ENCODE measurements around the gene DEPDC4.
A peak's percentile ranks its signal among the peaks of the same experiment; 100 is the strongest.
"Not testable (repeated sequence)": the region's sequence is repeated elsewhere in the genome, so short reads cannot be mapped to it uniquely, and the experiment has no call there.

Gene DEPDC4

GRCh38 chr12:100273782-100274181 is 6.9 kb upstream of the DEPDC4 start:
- no peak overlapping the region for H3K27ac Mint-ChIP-seq
- H3K36me3 Mint-ChIP-seq (ENCODE audit: low read depth), result peaks cover 12% of the 10 kb centered on the region
- H3K4me1 Mint-ChIP-seq (ENCODE audit: low read depth), result peaks cover 51% of the 10 kb centered on the region
- no peaks in the 10 kb centered on the region for H3K27me3 Mint-ChIP-seq
- H3K9me3 Mint-ChIP-seq, result no peaks in the 10 kb centered on the region
- no peak overlapping the region for H3K4me3 Mint-ChIP-seq

- H3K9me3 Mint-ChIP-seq, result no peaks in the 10 kb centered on the region
- H3K36me3 Mint-ChIP-seq (ENCODE audit: low read depth), result peaks cover 3% of the 10 kb centered on the region
- H3K27me3 Mint-ChIP-seq, result no peaks in the 10 kb centered on the region
- peak overlapping the region; percentile 96 for H3K4me3 Mint-ChIP-seq
- H3K4me1 Mint-ChIP-seq (ENCODE audit: low read depth), result peaks cover 48% of the 10 kb centered on the region
- no peak overlapping the region for H3K27ac Mint-ChIP-seq
These were observed 2.1 kb upstream of the DEPDC4 start for GRCh38 chr12:100268835-100269564.

- Mint-ChIP-seq H3K4me3 (peak overlapping the region; percentile 96), H3K27me3 (no peaks in the 10 kb centered on the region), H3K4me1 (ENCODE audit: low read depth) (peaks cover 37% of the 10 kb centered on the region), H3K27ac (peak overlapping the region; percentile 40), H3K9me3 (no peaks in the 10 kb centered on the region), H3K36me3 (ENCODE audit: low read depth) (peaks cover 3% of the 10 kb centered on the region)
These were observed 863 bp upstream of the DEPDC4 start for GRCh38 chr12:100267603-100268281.

- Mint-ChIP-seq H3K4me1 (ENCODE audit: low read depth) (peaks cover 32% of the 10 kb centered on the region), H3K27ac (peak overlapping the region; percentile 97), H3K36me3 (ENCODE audit: low read depth) (peaks cover 3% of the 10 kb centered on the region), H3K9me3 (no peaks in the 10 kb centered on the region), H3K27me3 (no peaks in the 10 kb centered on the region), H3K4me3 (peak overlapping the region; percentile 96)
These were observed 369 bp downstream of the DEPDC4 start for GRCh38 chr12:100266585-100266834.

GRCh38 chr12:100265732-100266584 is 921 bp downstream of the DEPDC4 start:
- Mint-ChIP-seq H3K36me3 (ENCODE audit: low read depth) (peaks cover 3% of the 10 kb centered on the region), H3K27ac (peak overlapping the region; percentile 97), H3K4me1 (ENCODE audit: low read depth) (peaks cover 30% of the 10 kb centered on the region), H3K27me3 (no peaks in the 10 kb centered on the region), H3K9me3 (no peaks in the 10 kb centered on the region), H3K4me3 (peak overlapping the region; percentile 96)

GRCh38 chr12:100265107-100265506 is 1.8 kb downstream of the DEPDC4 start:
- H3K4me3 Mint-ChIP-seq; H3K9me3 Mint-ChIP-seq; H3K27me3 Mint-ChIP-seq; H3K36me3 Mint-ChIP-seq (ENCODE audit: low read depth); H3K27ac Mint-ChIP-seq: not testable (repeated sequence)
- H3K4me1 Mint-ChIP-seq (ENCODE audit: low read depth), result peaks cover 27% of the 10 kb centered on the region

GRCh38 chr12:100263131-100263530 is 3.7 kb downstream of the DEPDC4 start:
- peaks cover 10% of the 10 kb centered on the region for H3K4me1 Mint-ChIP-seq (ENCODE audit: low read depth)
- H3K9me3 Mint-ChIP-seq, result no peaks in the 10 kb centered on the region
- H3K27ac Mint-ChIP-seq, result no peak overlapping the region
- no peak overlapping the region for H3K4me3 Mint-ChIP-seq
- H3K36me3 Mint-ChIP-seq (ENCODE audit: low read depth), result no peaks in the 10 kb centered on the region
- no peaks in the 10 kb centered on the region for H3K27me3 Mint-ChIP-seq

GRCh38 chr12:100258127-100258526 is 8.8 kb downstream of the DEPDC4 start:
- Mint-ChIP-seq H3K27me3 (no peaks in the 10 kb centered on the region), H3K4me1 (ENCODE audit: low read depth) (no peaks in the 10 kb centered on the region), H3K9me3 (no peaks in the 10 kb centered on the region), H3K27ac (no peak overlapping the region), H3K4me3 (no peak overlapping the region), H3K36me3 (ENCODE audit: low read depth) (no peaks in the 10 kb centered on the region)

- Mint-ChIP-seq H3K4me3 (no peak overlapping the region), H3K4me1 (ENCODE audit: low read depth) (no peaks in the 10 kb centered on the region), H3K9me3 (no peaks in the 10 kb centered on the region), H3K27ac (no peak overlapping the region), H3K27me3 (no peaks in the 10 kb centered on the region), H3K36me3 (ENCODE audit: low read depth) (no peaks in the 10 kb centered on the region)
These were observed 12.0 kb downstream of the DEPDC4 start for GRCh38 chr12:100254876-100255275.

- H3K9me3 Mint-ChIP-seq, result no peaks in the 10 kb centered on the region
- H3K36me3 Mint-ChIP-seq (ENCODE audit: low read depth), result no peaks in the 10 kb centered on the region
- H3K4me1 Mint-ChIP-seq (ENCODE audit: low read depth), result no peaks in the 10 kb centered on the region
- H3K27ac Mint-ChIP-seq, result no peak overlapping the region
- H3K27me3 Mint-ChIP-seq, result no peaks in the 10 kb centered on the region
- no peak overlapping the region for H3K4me3 Mint-ChIP-seq
These were observed 13.4 kb downstream of the DEPDC4 start for GRCh38 chr12:100253437-100253836.

GRCh38 chr12:100251917-100252316 is 15.0 kb downstream of the DEPDC4 start:
- no peaks in the 10 kb centered on the region for H3K36me3 Mint-ChIP-seq (ENCODE audit: low read depth)
- H3K4me3 Mint-ChIP-seq, result no peak overlapping the region
- H3K27me3 Mint-ChIP-seq, result no peaks in the 10 kb centered on the region
- H3K9me3 Mint-ChIP-seq, result no peaks in the 10 kb centered on the region
- H3K4me1 Mint-ChIP-seq (ENCODE audit: low read depth), result no peaks in the 10 kb centered on the region
- no peak overlapping the region for H3K27ac Mint-ChIP-seq

GRCh38 chr12:100249941-100250340 is 16.9 kb downstream of the DEPDC4 start:
- H3K9me3 Mint-ChIP-seq, result no peaks in the 10 kb centered on the region
- H3K4me1 Mint-ChIP-seq (ENCODE audit: low read depth), result no peaks in the 10 kb centered on the region
- H3K27ac Mint-ChIP-seq, result no peak overlapping the region
- H3K4me3 Mint-ChIP-seq, result no peak overlapping the region
- no peaks in the 10 kb centered on the region for H3K27me3 Mint-ChIP-seq
- H3K36me3 Mint-ChIP-seq (ENCODE audit: low read depth), result no peaks in the 10 kb centered on the region

GRCh38 chr12:100248886-100249285 is 18.0 kb downstream of the DEPDC4 start:
- no peaks in the 10 kb centered on the region for H3K4me1 Mint-ChIP-seq (ENCODE audit: low read depth)
- H3K27me3 Mint-ChIP-seq, result no peaks in the 10 kb centered on the region
- no peaks in the 10 kb centered on the region for H3K9me3 Mint-ChIP-seq
- no peak overlapping the region for H3K4me3 Mint-ChIP-seq
- no peak overlapping the region for H3K27ac Mint-ChIP-seq
- H3K36me3 Mint-ChIP-seq (ENCODE audit: low read depth), result no peaks in the 10 kb centered on the region

- H3K4me3 Mint-ChIP-seq, result no peak overlapping the region
These were observed 19.1 kb downstream of the DEPDC4 start for GRCh38 chr12:100247765-100248164.

GRCh38 chr12:100243137-100243536 is 23.7 kb downstream of the DEPDC4 start:
- Mint-ChIP-seq H3K4me1 (ENCODE audit: low read depth) (no peaks in the 10 kb centered on the region), H3K36me3 (ENCODE audit: low read depth) (no peaks in the 10 kb centered on the region), H3K4me3 (no peak overlapping the region), H3K9me3 (no peaks in the 10 kb centered on the region), H3K27me3 (no peaks in the 10 kb centered on the region), H3K27ac (no peak overlapping the region)

More at GRCh38 chr12:100247765-100248164, 19.1 kb downstream of the DEPDC4 start:
- H3K36me3 Mint-ChIP-seq (ENCODE audit: low read depth), result no peaks in the 10 kb centered on the region
- no peak overlapping the region for H3K27ac Mint-ChIP-seq
- H3K4me1 Mint-ChIP-seq (ENCODE audit: low read depth), result no peaks in the 10 kb centered on the region
- no peaks in the 10 kb centered on the region for H3K27me3 Mint-ChIP-seq
- no peaks in the 10 kb centered on the region for H3K9me3 Mint-ChIP-seq
